ENCODE data around the gene ARL8B. TPM values are rescaled to one million over a fixed set of nuclear protein-coding genes. Genes with fewer than 3 reads are reported as not detected.

Gene ARL8B
- polyA plus RNA-seq, 1 of the 3 experiments (the other 2 are of a cell fraction), result 21.9 TPM

DNA sequence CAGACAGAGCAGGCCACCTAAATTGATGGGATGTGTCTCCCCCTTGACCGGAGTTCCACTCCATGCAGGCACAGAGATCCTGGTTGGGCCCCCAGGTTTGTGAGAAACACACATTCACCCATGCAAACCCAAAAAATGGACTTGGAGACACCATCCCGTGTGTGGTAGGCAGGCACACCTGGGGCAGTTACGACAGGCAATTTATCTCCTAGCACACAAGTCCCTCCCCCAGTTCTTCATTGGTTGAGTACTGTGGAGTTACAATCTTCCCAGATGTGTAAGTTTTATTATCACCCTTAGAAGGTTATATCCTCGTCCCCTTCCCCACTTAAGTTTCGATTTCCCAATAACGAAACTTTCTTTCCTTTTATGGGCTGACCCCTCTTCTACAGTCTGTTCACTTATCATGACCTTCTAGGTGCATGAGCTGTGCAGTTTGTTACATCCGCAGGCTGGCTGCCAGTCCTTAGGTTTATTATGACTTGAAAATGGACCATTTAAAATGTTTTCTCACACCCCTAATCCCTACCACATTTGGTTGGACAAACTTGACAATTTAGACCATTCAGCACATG, 27.3 kb downstream of the ARL8B start:
- no peaks in the 10 kb centered on the region for H3K4me1 ChIP-seq (ENCODE audit: control insufficient read depth in 1 of 2, insufficient read depth in 2 of 2, low read depth in 1 of 2, low read length in 1 of 2)
- H2AFZ ChIP-seq (ENCODE audit: low read depth), result no peak overlapping the region
- no peaks in the 10 kb centered on the region for H3K9me2 ChIP-seq
- no peak overlapping the region for H3K4me3 ChIP-seq (ENCODE audit: low read depth in 2 of 2, low read length in 1 of 2)
- H3K36me3 ChIP-seq (replicated peaks in 1 of 2; ENCODE audit: control insufficient read depth in 1 of 2, insufficient read depth in 2 of 2, low read length in 1 of 2), result peaks cover 0 to 4% of the 10 kb centered on the region in 2 experiments
- no peaks in the 10 kb centered on the region for H3K9me3 ChIP-seq
- POLR2A ChIA-PET, result no interaction called here
- peaks cover 100% of the 10 kb centered on the region for H3K79me2 ChIP-seq (ENCODE audit: insufficient read depth)
- no peak for TF ChIP-seq CHD2 (IDR thresholded peaks at IDR 0.05; ENCODE audit: low read length, partially characterized antibody)
- TF ChIP-seq, protein P1, sequence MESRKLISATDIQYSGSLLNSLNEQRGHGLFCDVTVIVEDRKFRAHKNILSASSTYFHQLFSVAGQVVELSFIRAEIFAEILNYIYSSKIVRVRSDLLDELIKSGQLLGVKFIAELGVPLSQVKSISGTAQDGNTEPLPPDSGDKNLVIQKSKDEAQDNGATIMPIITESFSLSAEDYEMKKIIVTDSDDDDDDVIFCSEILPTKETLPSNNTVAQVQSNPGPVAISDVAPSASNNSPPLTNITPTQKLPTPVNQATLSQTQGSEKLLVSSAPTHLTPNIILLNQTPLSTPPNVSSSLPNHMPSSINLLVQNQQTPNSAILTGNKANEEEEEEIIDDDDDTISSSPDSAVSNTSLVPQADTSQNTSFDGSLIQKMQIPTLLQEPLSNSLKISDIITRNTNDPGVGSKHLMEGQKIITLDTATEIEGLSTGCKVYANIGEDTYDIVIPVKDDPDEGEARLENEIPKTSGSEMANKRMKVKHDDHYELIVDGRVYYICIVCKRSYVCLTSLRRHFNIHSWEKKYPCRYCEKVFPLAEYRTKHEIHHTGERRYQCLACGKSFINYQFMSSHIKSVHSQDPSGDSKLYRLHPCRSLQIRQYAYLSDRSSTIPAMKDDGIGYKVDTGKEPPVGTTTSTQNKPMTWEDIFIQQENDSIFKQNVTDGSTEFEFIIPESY (IDR thresholded peaks at IDR 0.05; ENCODE audit: borderline replicate concordance, low read depth), result no peak
- TF ChIP-seq SIN3A (IDR thresholded peaks at IDR 0.05; ENCODE audit: borderline replicate concordance, low read depth, low read length), result no peak
- no peak for TF ChIP-seq YY1 (IDR thresholded peaks at IDR 0.05; ENCODE audit: low read depth)
- TF ChIP-seq, protein P2, sequence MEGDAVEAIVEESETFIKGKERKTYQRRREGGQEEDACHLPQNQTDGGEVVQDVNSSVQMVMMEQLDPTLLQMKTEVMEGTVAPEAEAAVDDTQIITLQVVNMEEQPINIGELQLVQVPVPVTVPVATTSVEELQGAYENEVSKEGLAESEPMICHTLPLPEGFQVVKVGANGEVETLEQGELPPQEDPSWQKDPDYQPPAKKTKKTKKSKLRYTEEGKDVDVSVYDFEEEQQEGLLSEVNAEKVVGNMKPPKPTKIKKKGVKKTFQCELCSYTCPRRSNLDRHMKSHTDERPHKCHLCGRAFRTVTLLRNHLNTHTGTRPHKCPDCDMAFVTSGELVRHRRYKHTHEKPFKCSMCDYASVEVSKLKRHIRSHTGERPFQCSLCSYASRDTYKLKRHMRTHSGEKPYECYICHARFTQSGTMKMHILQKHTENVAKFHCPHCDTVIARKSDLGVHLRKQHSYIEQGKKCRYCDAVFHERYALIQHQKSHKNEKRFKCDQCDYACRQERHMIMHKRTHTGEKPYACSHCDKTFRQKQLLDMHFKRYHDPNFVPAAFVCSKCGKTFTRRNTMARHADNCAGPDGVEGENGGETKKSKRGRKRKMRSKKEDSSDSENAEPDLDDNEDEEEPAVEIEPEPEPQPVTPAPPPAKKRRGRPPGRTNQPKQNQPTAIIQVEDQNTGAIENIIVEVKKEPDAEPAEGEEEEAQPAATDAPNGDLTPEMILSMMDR (IDR thresholded peaks at IDR 0.05), result no peak
- TF ChIP-seq EP300 (IDR thresholded peaks at IDR 0.05; ENCODE audit: borderline replicate concordance in 1 of 2, low read depth in 1 of 2, low read length in 1 of 2), result no peak
- TF ChIP-seq MAX (IDR thresholded peaks at IDR 0.05; ENCODE audit: low read depth), result no peak
- TF ChIP-seq, protein P3, sequence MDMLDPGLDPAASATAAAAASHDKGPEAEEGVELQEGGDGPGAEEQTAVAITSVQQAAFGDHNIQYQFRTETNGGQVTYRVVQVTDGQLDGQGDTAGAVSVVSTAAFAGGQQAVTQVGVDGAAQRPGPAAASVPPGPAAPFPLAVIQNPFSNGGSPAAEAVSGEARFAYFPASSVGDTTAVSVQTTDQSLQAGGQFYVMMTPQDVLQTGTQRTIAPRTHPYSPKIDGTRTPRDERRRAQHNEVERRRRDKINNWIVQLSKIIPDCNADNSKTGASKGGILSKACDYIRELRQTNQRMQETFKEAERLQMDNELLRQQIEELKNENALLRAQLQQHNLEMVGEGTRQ (IDR thresholded peaks at IDR 0.05; ENCODE audit: borderline replicate concordance, low read depth, low read length), result no peak
- TF ChIP-seq, protein P4, sequence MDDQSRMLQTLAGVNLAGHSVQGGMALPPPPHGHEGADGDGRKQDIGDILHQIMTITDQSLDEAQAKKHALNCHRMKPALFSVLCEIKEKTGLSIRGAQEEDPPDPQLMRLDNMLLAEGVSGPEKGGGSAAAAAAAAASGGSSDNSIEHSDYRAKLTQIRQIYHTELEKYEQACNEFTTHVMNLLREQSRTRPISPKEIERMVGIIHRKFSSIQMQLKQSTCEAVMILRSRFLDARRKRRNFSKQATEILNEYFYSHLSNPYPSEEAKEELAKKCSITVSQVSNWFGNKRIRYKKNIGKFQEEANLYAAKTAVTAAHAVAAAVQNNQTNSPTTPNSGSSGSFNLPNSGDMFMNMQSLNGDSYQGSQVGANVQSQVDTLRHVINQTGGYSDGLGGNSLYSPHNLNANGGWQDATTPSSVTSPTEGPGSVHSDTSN (IDR thresholded peaks at IDR 0.05), result no peak
- no peak for TF ChIP-seq TAF1 (IDR thresholded peaks at IDR 0.05; ENCODE audit: borderline replicate concordance, low read depth, low read length)
- no peak for TF ChIP-seq RCOR1 (IDR thresholded peaks at IDR 0.05; ENCODE audit: low read length)
- no peak for TF ChIP-seq MXI1 (IDR thresholded peaks at IDR 0.05; ENCODE audit: low read depth, low read length)
- no peak for TF ChIP-seq JUND (IDR thresholded peaks at IDR 0.05)
- TF ChIP-seq NFIC (IDR thresholded peaks at IDR 0.05; ENCODE audit: borderline replicate concordance), result no peak
- no peak for TF ChIP-seq TEAD4 (IDR thresholded peaks at IDR 0.05; ENCODE audit: borderline replicate concordance, insufficient read depth)
- TF ChIP-seq SMC3 (IDR thresholded peaks at IDR 0.05; ENCODE audit: low read depth, low read length), result no peak
- TF ChIP-seq GABPA (IDR thresholded peaks at IDR 0.05; ENCODE audit: low read depth), result no peak
- TF ChIP-seq FOXJ3 (CRISPR knock-in tag; IDR thresholded peaks at IDR 0.05), result no peak
- H3K27ac ChIP-seq (ENCODE audit: low read depth in 2 of 2, low read length in 1 of 2), result no peak overlapping the region
- no peak for DNase-seq
- H3F3A ChIP-seq (replicated peaks; ENCODE audit: insufficient read depth), result no peaks in the 10 kb centered on the region
- 96% methylated on average over 7 of the region's 7 CpGs for WGBS (ENCODE audit: low lambda C conversion rate)
- CTCF ChIA-PET, result no interaction called here
- H4K20me1 ChIP-seq (ENCODE audit: insufficient read depth), result peaks cover 68% of the 10 kb centered on the region
- no peak overlapping the region for H3K9ac ChIP-seq
- no peaks in the 10 kb centered on the region for H3K27me3 ChIP-seq (ENCODE audit: insufficient read depth)
- H3K4me2 ChIP-seq, result no peak overlapping the region
